Anterior cingulate cortex (tissue), 58 donors: ENCODE data around the gene ERBB2.
"Not testable (repeated sequence)": the region's sequence is repeated elsewhere in the genome, so short reads cannot be mapped to it uniquely, and the experiment has no call there.

Experiments used
- DNase-seq, 58 donors: peaks; one replicate each; lab custom pipeline; 2025; lab: John Stamatoyannopoulos, UW

ERBB2 gene

GRCh38 chr17:39739885-39740356 lies 40.1 kb downstream of the ERBB2 start:
- no peak for DNase-seq

- DNase-seq, result no peak
These were observed 40.7 kb downstream of the ERBB2 start for GRCh38 chr17:39740357-39741111.

DNA sequence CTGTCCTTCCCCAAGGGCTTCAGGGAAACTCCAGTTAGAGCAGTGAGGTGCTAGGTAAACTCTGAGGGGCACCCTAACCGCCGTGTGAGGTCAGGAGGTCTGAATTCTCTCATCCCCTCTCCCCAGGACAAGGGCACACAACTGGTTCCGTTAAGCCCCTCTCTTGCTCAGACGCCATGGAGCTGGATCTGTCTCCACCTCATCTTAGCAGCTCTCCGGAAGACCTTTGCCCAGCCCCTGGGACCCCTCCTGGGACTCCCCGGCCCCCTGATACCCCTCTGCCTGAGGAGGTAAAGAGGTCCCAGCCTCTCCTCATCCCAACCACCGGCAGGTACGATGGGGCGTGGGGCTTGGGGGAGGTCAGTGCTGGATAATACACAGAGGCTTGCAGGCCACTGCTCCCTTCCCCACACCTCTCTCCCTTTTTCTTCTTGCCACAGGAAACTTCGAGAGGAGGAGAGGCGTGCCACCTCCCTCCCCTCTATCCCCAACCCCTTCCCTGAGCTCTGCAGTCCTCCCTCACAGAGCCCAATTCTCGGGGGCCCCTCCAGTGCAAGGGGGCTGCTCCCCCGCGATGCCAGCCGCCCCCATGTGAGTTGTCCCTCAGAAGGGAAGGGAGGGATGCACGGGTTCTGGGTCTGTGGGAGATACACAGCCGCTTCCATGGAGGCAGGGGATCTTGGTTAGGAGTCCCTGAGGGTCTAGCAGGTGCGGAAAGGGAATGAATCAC lies 42.4 kb downstream of the ERBB2 start:
- DNase-seq, result no peak

DNA sequence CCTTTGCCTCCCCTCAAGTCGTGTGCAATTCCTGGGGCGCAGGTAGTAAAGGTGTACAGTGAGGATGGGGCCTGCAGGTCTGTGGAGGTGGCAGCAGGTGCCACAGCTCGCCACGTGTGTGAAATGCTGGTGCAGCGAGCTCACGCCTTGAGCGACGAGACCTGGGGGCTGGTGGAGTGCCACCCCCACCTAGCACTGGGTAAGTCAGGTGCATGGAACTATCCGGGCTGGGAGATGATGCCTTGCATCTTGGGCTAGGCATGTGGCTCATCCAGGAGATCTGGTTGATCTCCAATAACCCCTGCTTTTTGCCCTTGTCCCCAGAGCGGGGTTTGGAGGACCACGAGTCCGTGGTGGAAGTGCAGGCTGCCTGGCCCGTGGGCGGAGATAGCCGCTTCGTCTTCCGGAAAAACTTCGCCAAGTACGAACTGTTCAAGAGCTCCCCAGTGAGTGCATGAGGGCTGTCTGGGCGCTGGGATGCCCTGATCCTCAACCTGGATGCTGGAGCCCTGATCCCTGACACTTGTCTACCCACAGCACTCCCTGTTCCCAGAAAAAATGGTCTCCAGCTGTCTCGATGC lies 43.1 kb downstream of the ERBB2 start:
- no peak for DNase-seq

DNA sequence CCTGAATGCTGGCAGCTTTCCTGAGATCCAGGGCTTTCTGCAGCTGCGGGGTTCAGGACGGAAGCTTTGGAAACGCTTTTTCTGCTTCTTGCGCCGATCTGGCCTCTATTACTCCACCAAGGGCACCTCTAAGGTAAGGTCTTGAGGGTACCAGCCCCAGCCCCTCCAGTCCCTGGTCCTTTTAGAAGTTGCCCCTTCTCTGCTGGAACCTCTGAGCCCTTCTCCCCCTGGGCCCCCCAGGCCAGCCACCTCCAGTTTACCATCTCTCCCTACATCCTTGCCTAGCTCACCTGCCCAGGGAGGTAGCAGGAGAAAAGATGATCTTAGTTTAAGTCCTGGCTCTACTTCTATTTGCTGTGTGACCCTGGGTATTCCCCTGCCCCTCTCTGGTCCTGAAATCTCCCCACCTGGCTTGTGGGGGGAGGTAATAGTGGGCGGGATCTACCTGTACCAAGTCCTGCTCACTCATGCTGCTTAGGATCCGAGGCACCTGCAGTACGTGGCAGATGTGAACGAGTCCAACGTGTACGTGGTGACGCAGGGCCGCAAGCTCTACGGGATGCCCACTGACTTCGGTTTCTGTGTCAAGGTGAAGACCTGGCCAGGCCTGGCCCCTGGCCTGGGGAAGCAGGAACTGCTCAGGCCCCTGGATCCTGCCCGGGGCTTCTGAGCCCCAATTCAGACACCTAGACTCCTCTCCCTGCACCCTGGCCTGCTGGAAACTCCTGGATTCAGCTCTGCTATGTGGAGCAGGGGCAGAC lies 44.4 kb downstream of the ERBB2 start:
- DNase-seq, result no peak

- no peak for DNase-seq
These were observed 45.0 kb downstream of the ERBB2 start for GRCh38 chr17:39744836-39745215.

GRCh38 chr17:39745335-39746144 lies 45.7 kb downstream of the ERBB2 start:
- no peak for DNase-seq

DNA sequence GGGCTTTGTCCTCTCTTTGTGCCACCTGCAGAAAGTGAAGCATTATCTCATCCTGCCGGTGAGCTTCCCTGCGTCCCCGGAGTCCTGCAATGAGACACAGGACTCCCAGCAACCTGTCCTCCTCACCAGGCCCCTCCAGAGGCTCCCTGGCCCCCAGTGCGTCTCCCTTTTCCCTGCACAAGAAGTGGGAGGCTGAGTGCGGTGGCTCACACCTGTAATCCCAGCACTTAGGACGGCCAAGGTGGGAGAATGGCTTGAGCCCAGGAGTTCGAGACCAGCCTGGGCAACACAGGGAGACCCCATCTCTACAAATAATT lies 46.2 kb downstream of the ERBB2 start:
- DNase-seq, result no peak

- DNase-seq, result no peak
These were observed 47.9 kb downstream of the ERBB2 start for GRCh38 chr17:39747745-39748144.

GRCh38 chr17:39748444-39749034 lies 48.7 kb downstream of the ERBB2 start:
- not testable (repeated sequence) for DNase-seq

- DNase-seq, result no peak
These were observed 50.5 kb downstream of the ERBB2 start for GRCh38 chr17:39750131-39751015.

DNA sequence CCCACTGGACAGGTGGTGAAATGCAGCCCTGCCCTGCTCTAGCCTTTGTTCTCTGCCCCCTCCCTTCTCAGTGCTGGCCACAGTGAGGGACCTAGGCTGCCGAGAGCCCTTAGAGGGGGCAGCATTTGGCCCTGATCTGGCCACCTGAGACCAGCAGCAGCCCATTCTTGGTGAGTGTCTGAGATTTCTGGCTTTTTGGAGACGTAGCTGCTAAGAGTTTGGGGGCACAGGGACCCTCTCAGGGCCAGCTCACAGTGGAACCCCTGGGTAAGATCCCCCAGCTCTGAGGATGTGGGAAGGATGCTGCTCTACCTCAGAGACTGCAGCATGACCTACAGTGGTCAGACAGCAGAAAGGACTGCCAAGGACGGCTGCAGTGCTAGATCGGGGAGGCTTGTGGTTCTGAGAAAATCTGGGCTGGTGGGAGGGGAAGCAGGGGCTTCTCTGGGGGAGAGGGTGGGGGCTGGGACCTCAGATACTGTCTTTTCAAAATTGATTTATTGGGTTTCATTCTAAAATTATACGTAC lies 51.2 kb downstream of the ERBB2 start:
- no peak for DNase-seq

DNA sequence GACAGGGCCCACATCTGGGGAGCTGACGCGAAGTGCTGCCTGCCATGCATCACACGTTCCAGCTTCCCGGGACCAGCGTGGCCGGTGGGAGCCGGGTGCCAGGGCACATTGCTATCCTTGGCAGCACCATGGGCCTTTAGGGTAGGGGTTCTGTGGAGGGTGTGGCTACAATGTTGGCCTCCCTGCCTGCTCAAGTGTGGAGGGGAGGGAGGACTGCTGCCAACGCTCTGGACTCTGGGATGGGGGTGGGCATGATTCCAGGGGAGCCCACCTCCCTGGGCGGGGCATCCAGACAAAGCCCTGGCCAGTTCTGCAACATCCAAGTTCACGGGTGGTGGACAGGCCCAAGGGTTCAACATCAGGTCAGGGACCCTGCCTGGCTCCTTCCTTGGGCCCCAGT lies 51.8 kb downstream of the ERBB2 start:
- no peak for DNase-seq

GRCh38 chr17:39752241-39752881 lies 52.5 kb downstream of the ERBB2 start:
- DNase-seq, result no peak

DNA sequence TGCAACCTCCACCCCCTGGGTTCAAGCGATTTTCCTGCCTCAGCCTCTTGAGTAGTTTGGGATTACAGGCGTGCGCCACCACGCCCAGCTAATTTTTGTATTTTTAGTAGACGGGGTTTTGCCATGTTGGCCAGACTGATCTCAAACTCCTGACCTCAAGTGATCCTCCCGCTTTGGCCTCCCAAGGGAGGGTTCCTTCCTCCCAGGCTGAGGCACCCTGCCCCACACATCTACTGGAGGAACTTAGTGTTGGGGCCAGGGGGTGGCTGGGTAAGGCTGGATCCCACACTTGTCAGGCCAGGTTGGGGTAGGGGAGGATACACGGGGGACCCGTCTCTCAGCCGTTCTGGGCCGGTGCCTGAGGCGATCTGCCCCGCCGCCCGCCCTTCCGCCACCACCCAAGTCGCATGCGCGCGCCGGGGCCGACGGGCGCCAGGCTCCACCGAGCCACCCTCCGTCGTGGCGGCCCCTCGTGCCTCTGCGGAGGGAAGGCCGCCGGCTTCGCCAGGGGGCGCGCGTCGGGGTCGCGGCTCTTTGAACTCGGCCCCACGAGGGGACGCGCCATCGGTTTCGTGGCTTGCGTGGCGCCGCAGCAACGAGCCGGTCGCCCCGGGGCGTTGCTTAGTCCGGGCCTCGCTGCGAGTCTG lies 53.8 kb downstream of the ERBB2 start:
- DNase-seq, result peak in 9 of 58 donors; percentile 45 to 71 (median 55)

- DNase-seq, result peak; percentile 35 to 89 (median 80)
These were observed 54.5 kb downstream of the ERBB2 start for GRCh38 chr17:39754161-39754957.
